Measurements from ENCODE around the gene PTPRM.

PTPRM gene

GRCh38 chr18:8380926-8381325, 813.8 kb downstream of the PTPRM start:
- no peak for DNase-seq

GRCh38 chr18:8381821-8382459, 814.8 kb downstream of the PTPRM start:
- DNase-seq = no peak

- DNase-seq = no peak
Observed at GRCh38 chr18:8385400-8385799, 818.3 kb downstream of the PTPRM start.

GRCh38 chr18:8386669-8387380, 819.7 kb downstream of the PTPRM start:
- DNase-seq = no peak

GRCh38 chr18:8389391-8390340, 822.5 kb downstream of the PTPRM start:
- DNase-seq = peak; percentile 33 to 46

- no peak for DNase-seq
Observed at GRCh38 chr18:8391068-8391467, 824.0 kb downstream of the PTPRM start.

- no peak for DNase-seq
Observed at GRCh38 chr18:8396254-8396653, 829.1 kb downstream of the PTPRM start.

- DNase-seq = no peak
Observed at GRCh38 chr18:8397034-8397433, 829.9 kb downstream of the PTPRM start.

- DNase-seq = no peak
Observed at GRCh38 chr18:8399138-8399537, 832.0 kb downstream of the PTPRM start.

- no peak for DNase-seq
Observed at GRCh38 chr18:8400193-8400752, 833.2 kb downstream of the PTPRM start.

GRCh38 chr18:8400825-8401224, 833.7 kb downstream of the PTPRM start:
- DNase-seq = no peak

- DNase-seq = no peak
Observed at GRCh38 chr18:8401606-8402005, 834.5 kb downstream of the PTPRM start.

GRCh38 chr18:8402237-8402636, 835.1 kb downstream of the PTPRM start:
- DNase-seq = no peak

GRCh38 chr18:8403713-8404112, 836.6 kb downstream of the PTPRM start:
- no peak for DNase-seq

GRCh38 chr18:8406186-8406867, 839.2 kb downstream of the PTPRM start:
- DNase-seq = no peak

GRCh38 chr18:8406868-8407250, 839.7 kb downstream of the PTPRM start:
- no peak for DNase-seq

- DNase-seq = no peak
Observed at GRCh38 chr18:8409151-8409550, 842.0 kb downstream of the PTPRM start.

- no peak for DNase-seq
Observed at GRCh38 chr18:8411492-8411891, 844.4 kb downstream of the PTPRM start.

- no peak for DNase-seq
Observed at GRCh38 chr18:8412117-8412516, 845.0 kb downstream of the PTPRM start.

GRCh38 chr18:8413189-8413588, 846.1 kb downstream of the PTPRM start:
- no peak for DNase-seq

- DNase-seq = no peak
Observed at GRCh38 chr18:8413751-8414150, 846.6 kb downstream of the PTPRM start.

- DNase-seq = no peak
Observed at GRCh38 chr18:8416212-8417019, 849.3 kb downstream of the PTPRM start.

All from SHP77 (cell line).